HG02763 (cell line): ENCODE data around the gene PTPRN2.

Experiments
- ATAC-seq: cut with Tn5 transposase; IDR thresholded peaks from one replicate; pipeline ENCODE4 v1.9.1; 2021; ENCODE audit warnings: mild to moderate bottlenecking, moderate library complexity; ENCODE audit not compliant: unreplicated experiment

PTPRN2 gene

DNA sequence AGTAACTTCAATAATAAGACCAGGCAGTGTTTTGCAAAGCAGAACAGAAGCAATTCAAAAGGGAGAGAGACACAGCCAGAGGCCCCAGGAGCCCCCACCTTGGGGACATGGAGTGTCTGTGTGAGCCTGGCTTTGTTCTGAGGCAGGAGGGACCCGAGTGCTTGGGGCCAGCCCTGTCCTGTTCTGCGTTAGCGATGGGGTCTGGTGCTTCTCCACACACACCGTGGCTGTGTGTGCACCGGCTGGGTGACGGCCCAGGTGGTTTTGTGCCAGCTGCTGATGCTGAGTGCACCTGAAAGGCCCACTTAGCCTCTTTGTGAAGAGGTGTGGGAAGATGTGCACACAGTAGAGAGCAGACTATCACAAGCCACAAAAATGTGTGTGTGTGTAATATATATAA is 781.9 kb downstream of the PTPRN2 start:
- ATAC-seq = no peak

DNA sequence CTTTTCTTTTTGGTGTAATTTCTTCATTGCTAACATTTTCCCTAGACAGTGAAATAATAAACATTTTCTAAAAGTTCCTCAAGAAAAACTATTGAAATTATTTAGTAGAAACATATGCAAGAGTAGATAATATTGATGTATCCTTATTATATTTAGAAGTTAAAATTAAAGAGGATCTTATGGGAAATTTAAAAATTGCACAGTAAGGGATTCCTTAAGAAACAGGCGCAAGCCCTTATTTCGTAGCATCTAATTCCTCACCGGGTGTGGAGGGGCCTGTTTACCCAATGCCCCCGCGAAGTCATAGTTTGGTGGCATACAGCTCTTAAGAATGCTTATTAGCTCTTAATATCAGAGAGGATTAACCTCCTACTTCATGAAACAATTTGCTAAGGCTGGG is 783.7 kb downstream of the PTPRN2 start:
- no peak for ATAC-seq

DNA sequence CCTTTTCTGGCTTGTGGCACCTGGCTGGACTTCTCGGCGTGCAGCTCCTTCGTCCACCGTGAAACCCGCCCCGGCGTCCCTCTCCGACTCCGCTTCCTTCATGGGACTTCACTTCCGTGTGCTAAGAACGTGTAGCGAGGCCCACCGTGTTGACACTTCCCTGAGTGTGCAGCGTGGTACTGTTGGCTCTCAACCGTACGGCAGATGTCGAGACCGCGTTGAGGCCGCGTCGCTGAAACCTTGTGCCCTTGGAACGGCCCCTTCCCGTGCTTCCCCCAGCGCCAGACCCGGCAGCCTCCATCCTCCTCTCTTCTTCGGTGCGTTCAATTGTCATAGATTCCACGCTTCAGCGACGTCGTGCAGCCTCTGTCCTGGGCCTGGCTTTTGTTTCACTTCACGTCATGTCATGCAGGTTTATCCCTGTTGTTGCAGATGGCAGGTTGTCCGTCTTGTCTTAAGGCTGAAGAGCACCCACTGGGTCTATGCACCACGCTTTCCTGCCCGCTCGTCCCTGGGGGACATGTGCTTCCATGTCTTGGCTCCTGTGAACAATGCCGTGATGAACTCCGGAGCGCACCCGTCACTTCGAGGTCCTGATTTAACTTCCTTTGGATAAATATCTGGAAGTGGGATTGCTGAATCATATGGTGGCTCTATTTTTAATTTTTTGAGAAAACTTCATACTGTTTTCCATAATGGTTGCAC is 785.5 kb downstream of the PTPRN2 start:
- no peak for ATAC-seq

- ATAC-seq = no peak
Measured at GRCh38 chr7:157801113-157801512, 786.5 kb downstream of the PTPRN2 start.

- ATAC-seq = no peak
Measured at GRCh38 chr7:157800281-157800680, 787.3 kb downstream of the PTPRN2 start.

- ATAC-seq = no peak
Measured at GRCh38 chr7:157799076-157799685, 788.4 kb downstream of the PTPRN2 start.

GRCh38 chr7:157797361-157797760 is 790.3 kb downstream of the PTPRN2 start:
- ATAC-seq = no peak

- ATAC-seq = no peak
Measured at GRCh38 chr7:157796846-157797245, 790.8 kb downstream of the PTPRN2 start.

DNA sequence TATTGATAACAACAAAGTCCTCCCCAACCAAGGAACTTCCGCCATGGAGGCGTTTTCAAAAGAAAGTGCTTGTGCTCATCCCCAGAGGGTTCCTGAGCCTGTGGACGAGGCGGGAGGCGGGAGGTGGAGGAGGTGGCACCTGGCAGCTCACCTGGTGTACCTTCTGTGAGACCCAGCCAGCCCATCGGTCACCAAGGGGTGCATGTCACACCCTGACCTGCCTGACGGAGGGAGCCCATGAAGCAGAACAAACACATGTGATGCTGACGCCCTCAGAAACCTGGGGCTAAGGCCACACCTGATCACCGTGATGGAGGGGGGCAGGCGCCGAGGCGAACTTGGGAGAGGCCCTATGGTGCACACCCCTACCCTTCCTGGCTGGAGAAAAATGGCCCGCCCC is 792.0 kb downstream of the PTPRN2 start:
- no peak for ATAC-seq

DNA sequence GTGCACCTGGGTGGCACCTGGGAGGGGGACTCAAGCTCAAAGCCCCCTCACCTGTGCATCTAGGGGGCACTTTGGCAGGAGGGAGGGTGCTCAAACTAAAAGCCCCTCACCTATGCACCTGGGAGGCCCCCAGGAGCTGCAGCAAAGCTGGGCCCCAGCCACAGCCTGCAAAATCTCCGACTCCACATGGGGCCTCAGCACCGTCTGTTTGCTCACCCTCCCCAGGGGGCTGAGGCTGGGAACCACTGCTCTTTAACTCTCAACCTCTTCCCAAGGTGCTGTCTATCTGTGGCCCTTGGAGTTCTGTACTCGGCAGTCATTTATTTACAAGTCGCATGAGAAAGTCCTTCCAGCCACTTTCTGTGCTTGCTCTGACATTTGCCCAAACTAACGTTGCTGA is 792.4 kb downstream of the PTPRN2 start:
- no peak for ATAC-seq

DNA sequence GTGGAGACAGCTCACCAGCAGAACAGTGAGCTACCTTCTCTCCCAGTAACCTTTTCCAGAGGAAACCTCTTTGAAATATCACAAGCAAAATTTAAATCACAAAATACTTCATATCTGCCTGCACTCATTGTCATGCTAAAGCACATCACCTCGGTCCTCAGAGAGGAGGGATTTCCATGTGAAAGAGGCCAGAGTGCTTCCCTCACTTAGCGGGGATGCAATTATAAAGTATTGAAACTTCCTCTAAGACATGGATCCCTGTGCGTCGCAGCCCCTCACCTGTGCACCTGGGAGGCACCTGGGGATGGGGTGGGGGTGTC is 792.9 kb downstream of the PTPRN2 start:
- ATAC-seq = no peak

DNA sequence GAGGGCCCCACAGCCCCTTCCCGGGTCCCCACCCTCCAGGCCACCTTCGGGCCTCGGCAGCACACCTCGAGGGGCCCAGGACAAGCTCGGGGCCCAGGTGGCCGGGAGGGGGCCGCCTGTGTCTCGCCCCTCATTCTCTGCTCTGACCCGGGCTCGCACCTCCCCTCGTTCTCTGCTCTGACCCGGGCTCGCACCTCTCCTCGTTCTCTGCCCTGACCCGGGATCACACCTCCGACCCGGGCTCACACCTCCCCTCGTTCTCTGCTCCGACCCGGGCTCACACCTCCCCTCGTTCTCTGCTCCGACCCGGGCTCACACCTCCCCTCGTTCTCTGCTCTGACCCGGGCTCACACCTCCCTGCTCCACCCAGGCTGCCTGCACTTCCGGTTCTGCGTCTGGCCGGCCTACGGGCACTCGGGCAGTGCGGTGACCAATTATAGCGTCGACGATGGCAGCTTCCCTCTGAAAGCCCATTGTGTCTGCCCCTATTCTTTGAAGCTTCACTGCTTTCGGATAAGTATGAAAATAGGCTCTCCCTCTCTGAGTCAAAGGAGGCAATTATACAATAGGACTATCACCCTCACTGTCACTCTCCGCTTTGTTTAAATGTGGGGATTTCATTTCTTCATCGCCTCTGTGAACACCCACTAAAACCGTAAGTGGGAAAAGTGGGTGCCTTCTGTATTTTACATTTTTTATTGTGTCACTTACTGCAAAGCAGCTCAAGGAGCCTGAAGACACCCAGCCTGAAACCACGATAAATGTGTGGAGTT is 793.5 kb downstream of the PTPRN2 start:
- no peak for ATAC-seq

- ATAC-seq = no peak
Measured at GRCh38 chr7:157793087-157793353, 794.6 kb downstream of the PTPRN2 start.

GRCh38 chr7:157792241-157793086 is 795.2 kb downstream of the PTPRN2 start:
- no peak for ATAC-seq

DNA sequence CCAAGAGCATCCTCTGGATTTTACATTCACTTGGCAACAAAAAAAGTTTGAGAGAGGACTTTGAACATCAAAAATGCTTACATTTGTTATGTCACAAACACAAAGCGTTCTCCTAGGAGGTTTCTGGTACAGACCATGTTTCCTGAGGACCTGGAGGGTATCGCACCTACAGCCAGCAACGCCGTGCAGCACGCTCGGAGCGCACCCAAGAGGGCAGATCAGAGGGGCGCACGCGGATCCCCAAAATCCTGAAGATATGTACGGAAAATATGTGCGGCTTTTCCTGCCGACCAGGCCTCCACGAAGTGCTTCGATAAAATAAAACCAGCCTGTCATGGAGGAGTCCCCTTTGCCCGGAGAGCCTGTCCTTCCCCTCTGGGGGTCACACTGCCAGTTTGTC is 796.0 kb downstream of the PTPRN2 start:
- no peak for ATAC-seq

GRCh38 chr7:157791261-157791660 is 796.4 kb downstream of the PTPRN2 start:
- no peak for ATAC-seq

DNA sequence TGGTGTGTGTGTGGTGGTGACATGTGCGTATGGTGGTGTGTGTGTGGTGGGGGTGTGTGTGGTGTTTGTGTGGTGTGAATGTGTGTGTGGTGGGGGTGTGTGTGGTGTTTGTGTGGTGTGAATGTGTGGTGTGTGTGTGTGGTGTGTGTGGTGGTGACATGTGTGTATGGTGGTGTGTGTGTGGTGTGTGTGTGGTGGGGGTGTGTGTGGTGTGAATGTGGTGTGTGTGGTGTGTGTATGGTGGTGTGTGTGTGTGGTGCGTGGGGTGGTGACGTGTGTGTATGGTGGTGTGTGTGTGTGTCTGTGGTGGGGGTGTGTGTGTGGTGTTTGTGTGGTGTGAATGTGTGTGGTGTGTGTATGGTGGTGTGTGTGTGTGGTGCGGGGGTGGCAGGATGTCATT is 797.7 kb downstream of the PTPRN2 start:
- ATAC-seq = no peak

DNA sequence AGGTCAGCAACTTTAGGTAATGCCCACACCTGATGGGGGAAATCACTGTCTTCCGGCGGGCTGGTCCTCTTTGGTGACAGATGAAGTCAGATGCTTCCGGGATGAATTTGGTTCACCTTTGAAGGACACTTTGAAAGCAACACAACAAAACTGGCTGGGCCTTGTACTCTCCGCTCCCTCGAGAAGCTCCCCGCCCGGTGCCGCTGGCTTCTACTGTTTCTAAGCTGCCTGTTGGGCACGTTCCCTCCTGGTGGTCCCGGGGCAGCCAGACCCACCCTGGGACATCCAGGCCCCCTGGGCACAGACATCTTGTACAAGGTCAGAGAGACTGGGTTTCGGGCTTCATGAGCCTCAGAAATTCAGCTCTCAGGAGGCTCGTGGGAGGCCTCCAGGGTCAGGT is 798.5 kb downstream of the PTPRN2 start:
- ATAC-seq = no peak

GRCh38 chr7:157788573-157788972 is 799.0 kb downstream of the PTPRN2 start:
- ATAC-seq = no peak

- no peak for ATAC-seq
Measured at GRCh38 chr7:157787275-157787701, 800.3 kb downstream of the PTPRN2 start.
